ENCODE results near the gene CDH7.

- no peak for TF ChIP-seq POLR2AphosphoS5 (IDR thresholded peaks at IDR 0.05; ENCODE audit: low read depth, low read length)
- no peak for TF ChIP-seq POLR2A (IDR thresholded peaks at IDR 0.05; ENCODE audit: low read depth, low read length)
- TF ChIP-seq TAF1 (IDR thresholded peaks at IDR 0.05; ENCODE audit: borderline replicate concordance, low read depth, low read length) = no peak
Observed at GRCh38 chr18:65897292-65897691, 146.5 kb downstream of the CDH7 start.
